Dendritic cell treated with granulocyte-macrophage colony-stimulating factor and Interleukin-4, amounts not matched to agents 40 ng/mL and 50 ng/mL, for 4 days (primary cell): ENCODE measurements around the gene TBC1D32.
"Not testable (repeated sequence)": the region's sequence is repeated elsewhere in the genome, so short reads cannot be mapped to it uniquely, and the experiment has no call there.

ENCODE experiments used
- H3K27ac Mint-ChIP-seq: one replicate; pipeline ENCODE4 v1.8.0; 2022; ENCODE audit warnings: mild to moderate bottlenecking, mixed read lengths
- H3K27me3 Mint-ChIP-seq: one replicate; pipeline ENCODE4 v1.8.0; 2022; ENCODE audit warnings: mild to moderate bottlenecking, mixed read lengths
- H3K36me3 Mint-ChIP-seq: one replicate; pipeline ENCODE4 v1.8.0; 2022; ENCODE audit warnings: low read depth, mixed read lengths
- H3K4me1 Mint-ChIP-seq: one replicate; pipeline ENCODE4 v1.8.0; 2022; ENCODE audit warnings: low read depth, mixed read lengths
- H3K4me3 Mint-ChIP-seq: one replicate; pipeline ENCODE4 v1.8.0; 2022; ENCODE audit warnings: mild to moderate bottlenecking, moderate library complexity, mixed read lengths
- H3K9me3 Mint-ChIP-seq: one replicate; pipeline ENCODE4 v1.8.0; 2022; ENCODE audit warnings: mixed read lengths
- intact Hi-C: fragments of 100-400 bp; cut with micrococcal nuclease; formaldehyde crosslinking; loops from one replicate; pipeline ENCODE4 v1.15.0; 2022

The TBC1D32 gene

GRCh38 chr6:121090492-121090891, 243.8 kb downstream of the TBC1D32 start:
- no peaks in the 10 kb centered on the region for H3K9me3 Mint-ChIP-seq
- H3K4me1 Mint-ChIP-seq = no peaks in the 10 kb centered on the region
- H3K27me3 Mint-ChIP-seq = no peaks in the 10 kb centered on the region
- H3K36me3 Mint-ChIP-seq = no peaks in the 10 kb centered on the region
- no peak overlapping the region for H3K4me3 Mint-ChIP-seq
- intact Hi-C loops = no loop called here
- no peak overlapping the region for H3K27ac Mint-ChIP-seq

- intact Hi-C loops = no loop called here
- Mint-ChIP-seq H3K9me3 (no peaks in the 10 kb centered on the region), H3K27ac (no peak overlapping the region), H3K4me1 (no peaks in the 10 kb centered on the region), H3K4me3 (no peak overlapping the region), H3K36me3 (no peaks in the 10 kb centered on the region), H3K27me3 (no peaks in the 10 kb centered on the region)
These were observed 247.4 kb downstream of the TBC1D32 start for GRCh38 chr6:121086876-121087275.

- H3K27ac Mint-ChIP-seq = no peak overlapping the region
- intact Hi-C loops = no loop called here
- no peaks in the 10 kb centered on the region for H3K36me3 Mint-ChIP-seq
- no peaks in the 10 kb centered on the region for H3K27me3 Mint-ChIP-seq
- H3K4me3 Mint-ChIP-seq = no peak overlapping the region
- no peaks in the 10 kb centered on the region for H3K9me3 Mint-ChIP-seq
- no peaks in the 10 kb centered on the region for H3K4me1 Mint-ChIP-seq
These were observed 258.2 kb downstream of the TBC1D32 start for GRCh38 chr6:121076119-121076518.

- peaks cover 34% of the 10 kb centered on the region for H3K9me3 Mint-ChIP-seq
- H3K4me1 Mint-ChIP-seq, H3K36me3 Mint-ChIP-seq, H3K27me3 Mint-ChIP-seq, intact Hi-C loops, H3K4me3 Mint-ChIP-seq, H3K27ac Mint-ChIP-seq: not testable (repeated sequence)
These were observed 265.5 kb downstream of the TBC1D32 start for GRCh38 chr6:121068749-121069148.

GRCh38 chr6:121067381-121067780, 266.9 kb downstream of the TBC1D32 start:
- Mint-ChIP-seq H3K4me3 (no peak overlapping the region), H3K36me3 (no peaks in the 10 kb centered on the region), H3K27me3 (no peaks in the 10 kb centered on the region), H3K27ac (no peak overlapping the region), H3K4me1 (no peaks in the 10 kb centered on the region), H3K9me3 (peaks cover 47% of the 10 kb centered on the region)
- intact Hi-C loops = no loop called here

GRCh38 chr6:121064345-121064744, 269.9 kb downstream of the TBC1D32 start:
- no peaks in the 10 kb centered on the region for H3K36me3 Mint-ChIP-seq
- no peaks in the 10 kb centered on the region for H3K27me3 Mint-ChIP-seq
- no peak overlapping the region for H3K4me3 Mint-ChIP-seq
- no peaks in the 10 kb centered on the region for H3K4me1 Mint-ChIP-seq
- intact Hi-C loops = no loop called here
- peaks cover 52% of the 10 kb centered on the region for H3K9me3 Mint-ChIP-seq
- H3K27ac Mint-ChIP-seq = no peak overlapping the region

- Mint-ChIP-seq H3K9me3 (no peaks in the 10 kb centered on the region), H3K4me3 (no peak overlapping the region), H3K36me3 (no peaks in the 10 kb centered on the region), H3K4me1 (no peaks in the 10 kb centered on the region), H3K27me3 (no peaks in the 10 kb centered on the region), H3K27ac (no peak overlapping the region)
- intact Hi-C loops = loop anchor here (2.0 to 10.0 kb wide), 5 partner anchors 251 to 1469 kb away; no protein-coding TSS in a partner anchor
These were observed 278.6 kb downstream of the TBC1D32 start for GRCh38 chr6:121055572-121056163.

- H3K27ac Mint-ChIP-seq, H3K4me1 Mint-ChIP-seq, intact Hi-C loops, H3K27me3 Mint-ChIP-seq, H3K9me3 Mint-ChIP-seq, H3K4me3 Mint-ChIP-seq, H3K36me3 Mint-ChIP-seq: not testable (repeated sequence)
These were observed 285.7 kb downstream of the TBC1D32 start for GRCh38 chr6:121048593-121048992.

- H3K27ac Mint-ChIP-seq, H3K4me1 Mint-ChIP-seq, H3K27me3 Mint-ChIP-seq, H3K4me3 Mint-ChIP-seq, intact Hi-C loops, H3K36me3 Mint-ChIP-seq: not testable (repeated sequence)
- peaks cover 15% of the 10 kb centered on the region for H3K9me3 Mint-ChIP-seq
These were observed 289.4 kb downstream of the TBC1D32 start for GRCh38 chr6:121044905-121045304.

- H3K4me3 Mint-ChIP-seq, intact Hi-C loops, H3K4me1 Mint-ChIP-seq, H3K27me3 Mint-ChIP-seq, H3K36me3 Mint-ChIP-seq, H3K27ac Mint-ChIP-seq: not testable (repeated sequence)
- peaks cover 25% of the 10 kb centered on the region for H3K9me3 Mint-ChIP-seq
These were observed 290.6 kb downstream of the TBC1D32 start for GRCh38 chr6:121043706-121044105.

GRCh38 chr6:121043211-121043610, 291.1 kb downstream of the TBC1D32 start:
- H3K36me3 Mint-ChIP-seq, H3K4me1 Mint-ChIP-seq, intact Hi-C loops, H3K27ac Mint-ChIP-seq, H3K27me3 Mint-ChIP-seq, H3K4me3 Mint-ChIP-seq: not testable (repeated sequence)
- peaks cover 25% of the 10 kb centered on the region for H3K9me3 Mint-ChIP-seq

GRCh38 chr6:121042766-121043165, 291.5 kb downstream of the TBC1D32 start:
- Mint-ChIP-seq H3K27ac (no peak overlapping the region), H3K4me3 (no peak overlapping the region), H3K4me1 (no peaks in the 10 kb centered on the region), H3K36me3 (no peaks in the 10 kb centered on the region), H3K27me3 (no peaks in the 10 kb centered on the region), H3K9me3 (peaks cover 25% of the 10 kb centered on the region)
- intact Hi-C loops = no loop called here

GRCh38 chr6:121040831-121041230, 293.4 kb downstream of the TBC1D32 start:
- intact Hi-C loops = no loop called here
- Mint-ChIP-seq H3K4me3 (no peak overlapping the region), H3K9me3 (peaks cover 25% of the 10 kb centered on the region)

GRCh38 chr6:121033091-121033490, 301.2 kb downstream of the TBC1D32 start:
- H3K4me1 Mint-ChIP-seq = no peaks in the 10 kb centered on the region
- intact Hi-C loops = no loop called here

More at GRCh38 chr6:121040831-121041230, 293.4 kb downstream of the TBC1D32 start:
- Mint-ChIP-seq H3K27ac (no peak overlapping the region), H3K4me1 (no peaks in the 10 kb centered on the region), H3K27me3 (no peaks in the 10 kb centered on the region), H3K36me3 (no peaks in the 10 kb centered on the region)

GRCh38 chr6:121032268-121033006, 301.8 kb downstream of the TBC1D32 start:
- no peaks in the 10 kb centered on the region for H3K36me3 Mint-ChIP-seq
- no peak overlapping the region for H3K4me3 Mint-ChIP-seq
- no peaks in the 10 kb centered on the region for H3K4me1 Mint-ChIP-seq
- intact Hi-C loops = no loop called here
- H3K9me3 Mint-ChIP-seq = no peaks in the 10 kb centered on the region
- H3K27me3 Mint-ChIP-seq = no peaks in the 10 kb centered on the region
- no peak overlapping the region for H3K27ac Mint-ChIP-seq

More at GRCh38 chr6:121033091-121033490, 301.2 kb downstream of the TBC1D32 start:
- no peak overlapping the region for H3K4me3 Mint-ChIP-seq
- H3K36me3 Mint-ChIP-seq = no peaks in the 10 kb centered on the region
- no peaks in the 10 kb centered on the region for H3K9me3 Mint-ChIP-seq
- H3K27me3 Mint-ChIP-seq = no peaks in the 10 kb centered on the region
- no peak overlapping the region for H3K27ac Mint-ChIP-seq
